B cell (primary cell): ENCODE results near the gene CILP. TPM values are rescaled to one million over a fixed set of nuclear protein-coding genes. Genes with fewer than 3 reads are reported as not detected.

Source experiments
- ATAC-seq: fragments of 200-7000 bp; cut with Tn5 transposase; one replicate; pipeline ENCODE4 v1.10.0; 2021; ENCODE audit warnings: low read depth, mild to moderate bottlenecking, moderate number of reproducible peaks, moderate library complexity
- CTCF ChIA-PET: fragments of 350-600 bp; sonication (Branson Sonifier 250); formaldehyde crosslinking; loops from one replicate; lab custom pipeline; 2021; ENCODE audit warnings: antibody characterized with exemption, inconsistent platforms; lab: Charles Lee
- POLR2A ChIA-PET: fragments of 350-600 bp; sonication (Branson Sonifier 250); formaldehyde crosslinking; loops from one replicate; lab custom pipeline; 2021; ENCODE audit warnings: antibody characterized with exemption; lab: Charles Lee
- DNase-seq: peaks from one replicate; pipeline ENCODE4 v3.0.0; 2013
- H2AFZ ChIP-seq: 2 replicates; pipeline ENCODE4 v1.6.1; 2012; ENCODE audit warnings: mild to moderate bottlenecking, low read depth, low read length; ENCODE audit not compliant: insufficient read depth, poor library complexity, severe bottlenecking
- H3K27ac ChIP-seq, 2 donors: 1 replicate in 1 of 2; 2 replicates in 1 of 2; pipeline ENCODE4 v1.5.1; 2012 to 2013; ENCODE audit warnings: low read length in 2 of 2, mild to moderate bottlenecking in 2 of 2, moderate library complexity in 1 of 2
- H3K27me3 ChIP-seq, 4 experiments: fragments of 200-600 bp in 1 of 4; sonication (generic) in 1 of 4; replicated peaks in 1 of 4; 1 replicate in 2 of 4; 2 replicates in 2 of 4; pipeline versions ENCODE4 v1.6.1 to v1.7.0; 2013 to 2016; ENCODE audit warnings: low read length in 3 of 4, mild to moderate bottlenecking in 2 of 4, mixed read lengths in 1 of 4, moderate library complexity in 1 of 4; ENCODE audit not compliant: insufficient read depth in 4 of 4, control insufficient read depth in 3 of 4; ENCODE audit errors: control extremely low read depth in 1 of 4
- H3K36me3 ChIP-seq, 2 experiments: replicated peaks in 1 of 2; 1 replicate in 1 of 2; 2 replicates in 1 of 2; pipeline versions ENCODE4 v1.6.1 to v1.7.1; 2013; ENCODE audit warnings: low read length in 1 of 2; ENCODE audit not compliant: insufficient read depth in 2 of 2, control insufficient read depth in 1 of 2; ENCODE audit errors: control extremely low read depth in 1 of 2, extremely low read depth in 1 of 2
- H3K4me1 ChIP-seq, 2 donors: fragments of 200-600 bp in 1 of 2; sonication (generic) in 1 of 2; 1 replicate in 1 of 2; 2 replicates in 1 of 2; pipeline versions ENCODE4 v1.5.1 to v1.6.1; 2013 to 2017; ENCODE audit warnings: low read length in 2 of 2; ENCODE audit not compliant: control insufficient read depth in 2 of 2, insufficient read depth in 2 of 2
- H3K4me2 ChIP-seq: replicated peaks from 2 replicates; pipeline ENCODE3; 2012; ENCODE audit warnings: mild to moderate bottlenecking, low read depth, low read length; ENCODE audit not compliant: poor library complexity, severe bottlenecking
- H3K4me3 ChIP-seq, 5 experiments: fragments of 200-600 bp in 1 of 5; sonication (generic) in 1 of 5; 1 replicate in 3 of 5; 2 replicates in 2 of 5; pipeline versions ENCODE4 v1.5.1 to v1.7.0; 2011 to 2016; ENCODE audit warnings: low read length in 4 of 5, mild to moderate bottlenecking in 4 of 5, low read depth in 2 of 5, control low read depth in 1 of 5, moderate library complexity in 1 of 5; ENCODE audit not compliant: insufficient read depth in 1 of 5; ENCODE audit errors: control extremely low read depth in 1 of 5, extremely low read depth in 1 of 5
- H3K79me2 ChIP-seq: fragments of 200-600 bp; sonication (generic); one replicate; pipeline ENCODE4 v1.6.0; 2016; ENCODE audit warnings: low read length; ENCODE audit not compliant: control insufficient read depth, insufficient read depth
- H3K9ac ChIP-seq: fragments of 200-600 bp; sonication (generic); 2 replicates; pipeline ENCODE4 v1.6.1; 2017; ENCODE audit warnings: mild to moderate bottlenecking, low read length, moderate library complexity
- H3K9me3 ChIP-seq, 3 donors: one replicate each; pipeline versions ENCODE4 v1.6.1 to v1.7.1; 2013; ENCODE audit warnings: low read length in 2 of 3; ENCODE audit not compliant: control insufficient read depth in 2 of 3, insufficient read depth in 1 of 3; ENCODE audit errors: control extremely low read depth in 1 of 3
- H4K20me1 ChIP-seq: 2 replicates; pipeline ENCODE4 v1.6.0; 2012; ENCODE audit warnings: mild to moderate bottlenecking, low read length; ENCODE audit not compliant: insufficient read depth, control insufficient read depth, poor library complexity, severe bottlenecking
- H3K27ac Mint-ChIP-seq: one replicate; pipeline ENCODE4 v1.8.0; 2021; ENCODE audit warnings: mixed read lengths
- H3K27me3 Mint-ChIP-seq: one replicate; pipeline ENCODE4 v1.8.0; 2021; ENCODE audit warnings: mixed read lengths
- H3K4me1 Mint-ChIP-seq: one replicate; pipeline ENCODE4 v1.8.0; 2021; ENCODE audit warnings: mixed read lengths
- H3K4me3 Mint-ChIP-seq: one replicate; pipeline ENCODE4 v1.8.0; 2021; ENCODE audit warnings: mixed read lengths
- H3K9me3 Mint-ChIP-seq: one replicate; pipeline ENCODE4 v1.8.0; 2022; ENCODE audit warnings: mixed read lengths; ENCODE audit not compliant: insufficient read depth
- EZH2 ChIP-seq: IDR thresholded peaks from 2 replicates; pipeline ENCODE4 v1.6.1; 2012; ENCODE audit warnings: borderline replicate concordance, low read depth, mild to moderate bottlenecking, moderate library complexity, low read length; ENCODE audit not compliant: insufficient read depth, poor library complexity, severe bottlenecking
- WGBS: methylation state at CpG from one replicate; pipeline ENCODE4 v1.1.5; 2013; ENCODE audit warnings: missing lambda C conversion rate; ENCODE audit not compliant: insufficient coverage; 5-methylcytosine and 5-hydroxymethylcytosine counted together
- intact Hi-C: fragments of 100-400 bp; cut with micrococcal nuclease; formaldehyde crosslinking; loops from one replicate; pipeline ENCODE4 v1.10.0; 2022
- polyA plus RNA-seq: library from polyadenylated mRNA; depleted of rRNA; stranded (reverse); fragments of >200 nt; gene quantifications from 2 replicates; pipeline ENCODE4 v1.2.3, GENCODE V29; 2012
- total RNA-seq, 2 donors: library from RNA; stranded (reverse); fragments of 120-200 nt in 1 of 2; gene quantifications; 1 replicate in 1 of 2; 2 replicates in 1 of 2; pipeline versions ENCODE4 v1.2.3 to v1.2.4, GENCODE V29; 2013 to 2022
- TF ChIP-seq, protein P1 (sequence below): fragments of 200-600 bp; IDR thresholded peaks from one replicate; pipeline ENCODE4 v1.8.0; 2022; ENCODE audit warnings: antibody characterized with exemption, mild to moderate bottlenecking

CILP gene
- total and polyA plus RNA-seq, 2 donors (not counting 1 experiment from before 2014, with no cell fraction given) = 0.52 to 0.94 TPM

DNA sequence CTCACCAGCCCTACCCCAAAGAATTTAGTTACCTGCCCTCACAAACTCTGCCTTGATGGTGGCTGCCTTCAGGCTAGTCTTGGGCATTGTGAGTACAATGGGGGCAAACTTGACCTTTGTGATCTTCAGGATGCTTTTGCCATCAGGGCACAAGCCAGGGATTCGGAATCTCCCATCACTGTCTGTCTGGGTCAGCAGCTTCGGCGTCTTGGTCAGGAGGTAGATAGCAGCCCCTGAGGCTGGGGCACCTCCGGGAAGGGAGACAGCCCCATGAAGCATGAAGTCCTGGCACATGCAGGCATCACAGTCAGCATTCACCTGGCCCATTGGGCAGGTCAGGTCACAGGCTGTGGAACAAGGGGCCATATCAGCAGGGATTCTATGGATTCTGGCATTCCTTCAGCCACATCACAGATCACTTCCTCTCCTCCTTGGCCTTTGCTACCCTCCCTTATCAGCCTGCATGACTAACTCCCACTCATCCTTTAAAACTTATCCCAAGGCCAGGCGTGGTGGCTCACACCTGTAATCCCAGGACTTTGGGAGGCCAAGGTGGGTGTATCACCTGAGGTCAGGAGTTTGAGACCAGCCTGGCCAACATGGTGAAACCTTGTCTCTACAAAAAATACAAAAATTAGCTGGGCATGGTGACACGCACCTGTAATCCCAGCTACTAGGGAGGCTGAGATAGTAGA lies 6.9 kb downstream of the CILP start:
- CTCF ChIA-PET = no interaction called here

DNA sequence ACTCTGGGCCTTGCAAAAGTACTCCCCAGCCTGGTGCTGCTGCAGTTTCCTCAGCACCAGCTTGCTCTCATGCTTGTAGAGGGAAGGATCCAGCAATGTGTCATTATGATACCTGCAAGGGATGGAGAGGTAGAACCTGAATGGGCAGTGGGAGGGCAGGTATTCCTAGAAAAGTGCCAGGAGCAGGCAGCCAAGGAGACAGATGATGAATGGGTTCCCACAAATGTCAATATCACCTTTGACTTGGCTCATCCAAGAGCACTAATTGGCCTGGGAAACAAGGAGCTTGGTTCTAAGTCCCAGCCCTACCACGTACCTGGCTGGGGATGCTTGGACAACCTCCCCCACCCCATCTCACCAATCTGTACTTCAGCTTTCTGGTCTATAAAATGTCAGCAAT lies 9.4 kb downstream of the CILP start:
- Mint-ChIP-seq H3K9me3 (no peaks in the 10 kb centered on the region), H3K4me3 (no peak overlapping the region), H3K27ac (no peak overlapping the region), H3K27me3 (peaks cover 11% of the 10 kb centered on the region), H3K4me1 (no peaks in the 10 kb centered on the region)
- no peaks in the 10 kb centered on the region for H4K20me1 ChIP-seq
- POLR2A ChIA-PET = no interaction called here
- intact Hi-C loops = no loop called here
- no peaks in the 10 kb centered on the region for H3K79me2 ChIP-seq
- H3K9me3 ChIP-seq = no peaks in the 10 kb centered on the region
- no peak for DNase-seq
- H3K36me3 ChIP-seq = no peaks in the 10 kb centered on the region
- no peak for TF ChIP-seq EZH2
- TF ChIP-seq, protein P1, sequence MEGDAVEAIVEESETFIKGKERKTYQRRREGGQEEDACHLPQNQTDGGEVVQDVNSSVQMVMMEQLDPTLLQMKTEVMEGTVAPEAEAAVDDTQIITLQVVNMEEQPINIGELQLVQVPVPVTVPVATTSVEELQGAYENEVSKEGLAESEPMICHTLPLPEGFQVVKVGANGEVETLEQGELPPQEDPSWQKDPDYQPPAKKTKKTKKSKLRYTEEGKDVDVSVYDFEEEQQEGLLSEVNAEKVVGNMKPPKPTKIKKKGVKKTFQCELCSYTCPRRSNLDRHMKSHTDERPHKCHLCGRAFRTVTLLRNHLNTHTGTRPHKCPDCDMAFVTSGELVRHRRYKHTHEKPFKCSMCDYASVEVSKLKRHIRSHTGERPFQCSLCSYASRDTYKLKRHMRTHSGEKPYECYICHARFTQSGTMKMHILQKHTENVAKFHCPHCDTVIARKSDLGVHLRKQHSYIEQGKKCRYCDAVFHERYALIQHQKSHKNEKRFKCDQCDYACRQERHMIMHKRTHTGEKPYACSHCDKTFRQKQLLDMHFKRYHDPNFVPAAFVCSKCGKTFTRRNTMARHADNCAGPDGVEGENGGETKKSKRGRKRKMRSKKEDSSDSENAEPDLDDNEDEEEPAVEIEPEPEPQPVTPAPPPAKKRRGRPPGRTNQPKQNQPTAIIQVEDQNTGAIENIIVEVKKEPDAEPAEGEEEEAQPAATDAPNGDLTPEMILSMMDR = no peak
- H3K9ac ChIP-seq = no peak overlapping the region
- 100% methylated on average over 1 of the region's 1 CpG for WGBS
- no peak overlapping the region for H3K27ac ChIP-seq
- ATAC-seq = no peak
- no peak overlapping the region for H2AFZ ChIP-seq
- H3K4me3 ChIP-seq = no peak overlapping the region
- CTCF ChIA-PET = interaction anchor here (0.6 to 1.0 kb wide), 2 partner anchors 19 to 183 kb away, joined by 3 to 6 read pairs; no protein-coding TSS in a partner anchor
- H3K27me3 ChIP-seq = no peaks in the 10 kb centered on the region
- no peaks in the 10 kb centered on the region for H3K4me1 ChIP-seq
- no peak overlapping the region for H3K4me2 ChIP-seq

More for the DNA sequence above, 6.9 kb downstream of the CILP start:
- H3K27ac ChIP-seq = no peak overlapping the region
- no peaks in the 10 kb centered on the region for H3K9me3 Mint-ChIP-seq
- H3K4me1 Mint-ChIP-seq = no peaks in the 10 kb centered on the region
- no peaks in the 10 kb centered on the region for H3K9me3 ChIP-seq
- H3K9ac ChIP-seq = no peak overlapping the region
- no peaks in the 10 kb centered on the region for H3K79me2 ChIP-seq
- H3K27me3 Mint-ChIP-seq = peaks cover 11% of the 10 kb centered on the region
- H3K36me3 ChIP-seq = no peaks in the 10 kb centered on the region
- no peak for DNase-seq
- no peak overlapping the region for H3K4me3 ChIP-seq
- no peak overlapping the region for H3K4me2 ChIP-seq
- no peak for ATAC-seq
- POLR2A ChIA-PET = no interaction called here
- H3K27ac Mint-ChIP-seq = no peak overlapping the region
- 96% methylated on average over 5 of the region's 6 CpGs for WGBS
- no peaks in the 10 kb centered on the region for H3K27me3 ChIP-seq
- no peak overlapping the region for H2AFZ ChIP-seq
- H4K20me1 ChIP-seq = no peaks in the 10 kb centered on the region
- no peaks in the 10 kb centered on the region for H3K4me1 ChIP-seq
- intact Hi-C loops = no loop called here
- H3K4me3 Mint-ChIP-seq = no peak overlapping the region
- no peak for TF ChIP-seq EZH2
- TF ChIP-seq, protein P1 = no peak
